PC-9 (cell line): ENCODE measurements around the gene TRIM49.
"Not testable (repeated sequence)": the region's sequence is repeated elsewhere in the genome, so short reads cannot be mapped to it uniquely, and the experiment has no call there.

Experiments used
- EZH2 ChIP-seq: fragments of 200-600 bp; sonication (generic); IDR thresholded peaks from 2 replicates; pipeline ENCODE4 v1.8.0; 2017; ENCODE audit warnings: antibody characterized with exemption, low read depth
- TF ChIP-seq, protein P1 (sequence below): fragments of 200-600 bp; sonication (generic); conservative IDR thresholded peaks from 2 replicates; pipeline ENCODE4 v1.6.1; 2017; ENCODE audit warnings: mixed run types, antibody characterized with exemption, mild to moderate bottlenecking, moderate library complexity

DNA sequence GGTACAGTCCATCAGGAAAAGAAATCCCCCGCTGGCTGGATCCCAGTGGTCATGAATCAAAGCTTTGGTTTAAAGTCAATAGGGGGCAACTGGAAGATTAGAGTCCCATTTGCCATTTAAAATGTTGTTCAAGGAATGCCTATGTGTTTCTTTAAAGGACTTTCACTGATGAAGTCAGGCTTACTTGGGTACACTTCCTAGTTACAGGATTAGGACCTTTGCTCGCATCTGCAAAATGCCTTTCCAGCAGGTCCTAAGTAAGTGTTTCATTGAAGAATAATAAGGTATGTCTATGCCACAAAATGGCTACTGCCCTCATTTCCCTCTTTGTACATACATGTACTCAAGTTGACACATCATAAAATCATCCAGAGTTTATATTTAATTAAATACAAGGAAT lies at the start of gene TRIM49:
- TF ChIP-seq, protein P1, sequence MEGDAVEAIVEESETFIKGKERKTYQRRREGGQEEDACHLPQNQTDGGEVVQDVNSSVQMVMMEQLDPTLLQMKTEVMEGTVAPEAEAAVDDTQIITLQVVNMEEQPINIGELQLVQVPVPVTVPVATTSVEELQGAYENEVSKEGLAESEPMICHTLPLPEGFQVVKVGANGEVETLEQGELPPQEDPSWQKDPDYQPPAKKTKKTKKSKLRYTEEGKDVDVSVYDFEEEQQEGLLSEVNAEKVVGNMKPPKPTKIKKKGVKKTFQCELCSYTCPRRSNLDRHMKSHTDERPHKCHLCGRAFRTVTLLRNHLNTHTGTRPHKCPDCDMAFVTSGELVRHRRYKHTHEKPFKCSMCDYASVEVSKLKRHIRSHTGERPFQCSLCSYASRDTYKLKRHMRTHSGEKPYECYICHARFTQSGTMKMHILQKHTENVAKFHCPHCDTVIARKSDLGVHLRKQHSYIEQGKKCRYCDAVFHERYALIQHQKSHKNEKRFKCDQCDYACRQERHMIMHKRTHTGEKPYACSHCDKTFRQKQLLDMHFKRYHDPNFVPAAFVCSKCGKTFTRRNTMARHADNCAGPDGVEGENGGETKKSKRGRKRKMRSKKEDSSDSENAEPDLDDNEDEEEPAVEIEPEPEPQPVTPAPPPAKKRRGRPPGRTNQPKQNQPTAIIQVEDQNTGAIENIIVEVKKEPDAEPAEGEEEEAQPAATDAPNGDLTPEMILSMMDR = not testable (repeated sequence)
- TF ChIP-seq EZH2 = not testable (repeated sequence)
